ENCODE measurements around the gene USP25. TPM values are rescaled to one million over a fixed set of nuclear protein-coding genes. Genes with fewer than 3 reads are reported as not detected.

The USP25 gene
- total RNA-seq, 1 experiment from 2014 or later: 26.1 TPM

- POLR2A ChIA-PET: no interaction called here
- DNase-seq (ENCODE audit: low read depth, low spot score): no peak
These were observed 59.2 kb downstream of the USP25 start for GRCh38 chr21:15788847-15789523.

GRCh38 chr21:15793109-15793508 lies 63.3 kb downstream of the USP25 start:
- Histone ChIP-seq H3K4me3 (ENCODE audit: low read depth in 2 of 2, low read length in 2 of 2) (no peak overlapping the region), H3K4me1 (ENCODE audit: control insufficient read depth, insufficient read depth, low read length) (no peaks in the 10 kb centered on the region), H3K36me3 (ENCODE audit: control insufficient read depth, insufficient read depth, low read length) (no peaks in the 10 kb centered on the region), H3K27ac (ENCODE audit: low read length) (no peak overlapping the region), H3K27me3 (ENCODE audit: control insufficient read depth, insufficient read depth, low read length) (no peaks in the 10 kb centered on the region), H3K9me3 (ENCODE audit: control insufficient read depth, insufficient read depth, low read depth, low read length) (no peaks in the 10 kb centered on the region)
- TF ChIP-seq POLR2AphosphoS5 (IDR thresholded peaks at IDR 0.05; ENCODE audit: low read depth, low read length): no peak
- no peak for TF ChIP-seq CTCF (IDR thresholded peaks at IDR 0.05)
- TF ChIP-seq TCF7L2 (IDR thresholded peaks at IDR 0.05; ENCODE audit: low read depth, low read length): no peak
- no peak for TF ChIP-seq REST (IDR thresholded peaks at IDR 0.05; ENCODE audit: insufficient read depth in 1 of 2, low read depth in 2 of 2, low read length in 1 of 2)
- TF ChIP-seq SIN3A (IDR thresholded peaks at IDR 0.05; ENCODE audit: borderline replicate concordance, insufficient read depth, low read depth, low read length): no peak
- ATAC-seq: no peak
- ChIA-PET POLR2A (no interaction called here), CTCF (no interaction called here)
- DNase-seq (ENCODE audit: low read depth, low spot score): no peak
- in situ Hi-C loops (cut with HindIII; ENCODE audit: low pct_unique_long_range_greater_than_20kb, low sequenced_read_pairs): no loop called here
- no TSS peak for BruUV-seq (replicated peaks)
- intact Hi-C loops (cut with micrococcal nuclease; ENCODE audit: unreplicated experiment): no loop called here

More at GRCh38 chr21:15788847-15789523, 59.2 kb downstream of the USP25 start:
- Histone ChIP-seq H3K4me3 (ENCODE audit: low read depth in 2 of 2, low read length in 2 of 2) (no peak overlapping the region), H3K27me3 (ENCODE audit: control insufficient read depth, insufficient read depth, low read length) (no peaks in the 10 kb centered on the region), H3K36me3 (ENCODE audit: control insufficient read depth, insufficient read depth, low read length) (no peaks in the 10 kb centered on the region), H3K4me1 (ENCODE audit: control insufficient read depth, insufficient read depth, low read length) (no peaks in the 10 kb centered on the region), H3K27ac (ENCODE audit: low read length) (no peak overlapping the region), H3K9me3 (ENCODE audit: control insufficient read depth, insufficient read depth, low read depth, low read length) (no peaks in the 10 kb centered on the region)
- ATAC-seq: no peak
- CTCF ChIA-PET: no interaction called here
- TF ChIP-seq POLR2AphosphoS5 (IDR thresholded peaks at IDR 0.05; ENCODE audit: low read depth, low read length) (no peak), SIN3A (IDR thresholded peaks at IDR 0.05; ENCODE audit: borderline replicate concordance, insufficient read depth, low read depth, low read length) (no peak), TCF7L2 (IDR thresholded peaks at IDR 0.05; ENCODE audit: low read depth, low read length) (no peak), REST (IDR thresholded peaks at IDR 0.05; ENCODE audit: insufficient read depth in 1 of 2, low read depth in 2 of 2, low read length in 1 of 2) (no peak), CTCF (IDR thresholded peaks at IDR 0.05) (no peak)
- no TSS peak for BruUV-seq (replicated peaks)
- in situ Hi-C loops (cut with HindIII; ENCODE audit: low pct_unique_long_range_greater_than_20kb, low sequenced_read_pairs) (no loop called here), intact Hi-C loops (cut with micrococcal nuclease; ENCODE audit: unreplicated experiment) (no loop called here)

All from Panc1 (cell line).